Progenitor cell of endocrine pancreas (in vitro differentiated cells): Measurements from ENCODE around the gene LGI1. TPM values are rescaled to one million over a fixed set of nuclear protein-coding genes. Genes with fewer than 3 reads are reported as not detected.

ENCODE experiments used
- DNase-seq: peaks from one replicate; pipeline ENCODE4 v3.0.0; 2021; ENCODE audit warnings: low spot score; ENCODE audit not compliant: unreplicated experiment
- H3K27ac Mint-ChIP-seq: 2 replicates; pipeline ENCODE4 v1.8.0; 2021; ENCODE audit warnings: mild to moderate bottlenecking, moderate library complexity, mixed read lengths
- H3K27me3 Mint-ChIP-seq: 2 replicates; pipeline ENCODE4 v1.8.0; 2021; ENCODE audit warnings: mixed read lengths
- H3K36me3 Mint-ChIP-seq: 2 replicates; pipeline ENCODE4 v1.8.0; 2022; ENCODE audit warnings: mixed read lengths; ENCODE audit not compliant: insufficient read depth
- H3K4me1 Mint-ChIP-seq: 2 replicates; pipeline ENCODE4 v1.8.0; 2021; ENCODE audit warnings: low read depth, mixed read lengths
- H3K4me3 Mint-ChIP-seq: 2 replicates; pipeline ENCODE4 v1.8.0; 2021; ENCODE audit warnings: low read depth, mild to moderate bottlenecking, moderate library complexity, mixed read lengths
- H3K9me3 Mint-ChIP-seq: 2 replicates; pipeline ENCODE4 v1.8.0; 2021; ENCODE audit warnings: low read depth, mixed read lengths
- total RNA-seq: library from RNA; stranded (reverse); gene quantifications from 2 replicates; pipeline ENCODE4 v1.2.1, GENCODE V29; 2021
- TF ChIP-seq, protein P1 (sequence below): fragments of 200-600 bp; sonication (generic); IDR thresholded peaks from one replicate; pipeline ENCODE4 v1.5.0; 2021; ENCODE audit warnings: antibody characterized with exemption, mild to moderate bottlenecking; ENCODE audit not compliant: unreplicated experiment

Gene LGI1
- total RNA-seq, 1 donor from 2014 or later, result not detected

DNA sequence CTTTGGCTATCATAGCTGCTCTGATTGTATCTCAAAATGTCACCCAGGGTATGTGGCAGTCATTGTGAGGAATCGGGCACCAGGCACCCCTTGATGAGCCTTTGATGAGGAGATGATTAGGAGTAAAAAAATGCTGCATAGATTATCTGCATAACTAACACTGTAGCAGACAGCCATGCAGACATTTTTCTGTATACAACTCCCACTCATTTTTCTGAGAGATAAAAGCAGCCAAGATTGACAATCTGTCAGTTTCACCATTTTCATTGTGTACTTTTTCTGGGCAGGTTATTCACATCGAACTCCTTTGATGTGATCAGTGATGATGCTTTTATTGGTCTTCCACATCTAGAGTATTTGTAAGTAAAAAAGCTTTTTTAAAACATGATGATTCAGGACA lies 19.4 kb downstream of the LGI1 start:
- H3K36me3 Mint-ChIP-seq, result no peaks in the 10 kb centered on the region
- TF ChIP-seq, protein P1, sequence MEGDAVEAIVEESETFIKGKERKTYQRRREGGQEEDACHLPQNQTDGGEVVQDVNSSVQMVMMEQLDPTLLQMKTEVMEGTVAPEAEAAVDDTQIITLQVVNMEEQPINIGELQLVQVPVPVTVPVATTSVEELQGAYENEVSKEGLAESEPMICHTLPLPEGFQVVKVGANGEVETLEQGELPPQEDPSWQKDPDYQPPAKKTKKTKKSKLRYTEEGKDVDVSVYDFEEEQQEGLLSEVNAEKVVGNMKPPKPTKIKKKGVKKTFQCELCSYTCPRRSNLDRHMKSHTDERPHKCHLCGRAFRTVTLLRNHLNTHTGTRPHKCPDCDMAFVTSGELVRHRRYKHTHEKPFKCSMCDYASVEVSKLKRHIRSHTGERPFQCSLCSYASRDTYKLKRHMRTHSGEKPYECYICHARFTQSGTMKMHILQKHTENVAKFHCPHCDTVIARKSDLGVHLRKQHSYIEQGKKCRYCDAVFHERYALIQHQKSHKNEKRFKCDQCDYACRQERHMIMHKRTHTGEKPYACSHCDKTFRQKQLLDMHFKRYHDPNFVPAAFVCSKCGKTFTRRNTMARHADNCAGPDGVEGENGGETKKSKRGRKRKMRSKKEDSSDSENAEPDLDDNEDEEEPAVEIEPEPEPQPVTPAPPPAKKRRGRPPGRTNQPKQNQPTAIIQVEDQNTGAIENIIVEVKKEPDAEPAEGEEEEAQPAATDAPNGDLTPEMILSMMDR, result no peak
- DNase-seq, result no peak
- H3K4me3 Mint-ChIP-seq, result no peak overlapping the region
- no peak overlapping the region for H3K27ac Mint-ChIP-seq
- peaks cover 4% of the 10 kb centered on the region for H3K4me1 Mint-ChIP-seq
- no peaks in the 10 kb centered on the region for H3K9me3 Mint-ChIP-seq
- H3K27me3 Mint-ChIP-seq, result peaks cover 6% of the 10 kb centered on the region

DNA sequence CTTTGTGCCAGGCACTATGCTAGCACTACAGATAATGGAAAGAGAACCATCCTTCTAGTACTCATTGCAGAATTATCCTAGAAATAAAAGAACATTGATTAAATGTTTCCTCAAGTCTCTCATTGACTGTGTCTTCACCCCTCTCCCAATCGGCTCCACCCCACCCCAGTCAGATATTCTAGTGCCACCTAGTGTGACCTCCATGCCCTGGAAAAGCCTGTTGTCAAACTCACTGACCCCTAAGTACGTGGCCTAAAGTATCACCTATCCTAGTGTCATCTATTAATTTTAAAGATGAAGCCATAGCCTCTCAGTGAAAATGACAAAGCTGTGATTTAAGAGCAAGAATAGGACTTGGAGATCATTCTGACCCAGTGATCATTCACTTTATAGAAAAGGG lies 26.3 kb downstream of the LGI1 start:
- Mint-ChIP-seq H3K27ac (no peak overlapping the region), H3K4me3 (no peak overlapping the region), H3K9me3 (no peaks in the 10 kb centered on the region), H3K36me3 (no peaks in the 10 kb centered on the region), H3K27me3 (peaks cover 4% of the 10 kb centered on the region), H3K4me1 (peaks cover 2% of the 10 kb centered on the region)
- TF ChIP-seq, protein P1, result no peak
- no peak for DNase-seq

DNA sequence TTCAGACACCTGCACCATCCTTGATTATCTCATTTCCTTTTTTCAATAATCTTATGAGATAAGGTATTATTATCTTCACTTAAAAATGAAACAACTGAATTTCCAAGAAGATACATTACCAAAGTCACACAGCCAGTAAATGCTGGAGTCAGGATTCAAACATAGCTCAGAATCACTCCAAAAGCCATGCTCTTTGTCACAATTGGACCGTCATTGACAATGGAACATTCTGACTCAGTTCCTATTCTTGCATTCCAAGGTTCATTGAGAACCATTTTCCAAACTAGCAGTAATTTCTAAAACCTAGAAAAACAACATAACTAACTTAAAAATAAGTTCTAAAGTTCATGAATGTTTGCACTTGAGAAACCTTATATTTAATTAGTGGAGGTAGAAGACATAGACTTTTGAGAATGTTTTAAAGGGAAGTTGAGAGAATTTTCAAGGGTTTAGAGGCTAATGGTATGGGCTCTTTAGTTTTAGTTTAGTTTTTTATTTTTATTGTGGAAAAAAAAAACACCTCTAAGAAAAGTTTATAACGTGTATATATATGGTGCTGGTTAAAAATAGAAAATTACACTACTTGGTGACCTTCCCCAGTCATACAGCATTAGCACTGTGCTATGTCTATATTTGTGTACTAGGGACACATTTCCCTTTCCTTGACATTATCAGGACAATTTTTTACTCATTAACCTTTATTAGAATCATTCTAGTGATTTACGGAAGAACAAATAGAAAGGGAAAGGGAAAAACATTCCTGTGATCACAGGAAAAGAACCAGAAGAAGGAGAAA lies 30.9 kb downstream of the LGI1 start:
- no peak overlapping the region for H3K4me3 Mint-ChIP-seq
- no peaks in the 10 kb centered on the region for H3K27me3 Mint-ChIP-seq
- no peak for DNase-seq
- H3K27ac Mint-ChIP-seq, result no peak overlapping the region
- TF ChIP-seq, protein P1, result no peak
- H3K36me3 Mint-ChIP-seq, result no peaks in the 10 kb centered on the region
- peaks cover 10% of the 10 kb centered on the region for H3K4me1 Mint-ChIP-seq
- no peaks in the 10 kb centered on the region for H3K9me3 Mint-ChIP-seq

DNA sequence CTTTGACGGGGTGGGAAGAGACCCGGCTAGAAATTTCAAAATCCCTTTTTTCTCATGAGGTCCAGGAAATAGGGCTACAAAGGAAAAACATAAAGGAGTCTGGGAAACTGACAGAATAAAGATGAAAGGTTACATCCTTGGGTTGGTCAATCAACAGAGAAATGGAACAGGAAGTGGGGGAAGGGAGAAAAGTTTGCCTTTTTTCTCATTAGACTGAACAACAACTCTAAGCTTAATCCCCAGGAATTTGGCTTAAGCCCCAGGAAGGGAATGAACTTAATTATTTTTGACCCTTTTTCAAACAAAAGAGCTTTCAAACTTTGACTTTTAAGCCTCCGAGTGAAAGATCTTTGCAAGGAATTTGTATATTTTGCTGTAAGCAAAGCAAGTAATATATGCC lies 32.7 kb downstream of the LGI1 start:
- Mint-ChIP-seq H3K4me3 (no peak overlapping the region), H3K27ac (no peak overlapping the region), H3K4me1 (peaks cover 10% of the 10 kb centered on the region), H3K27me3 (no peaks in the 10 kb centered on the region), H3K36me3 (no peaks in the 10 kb centered on the region), H3K9me3 (no peaks in the 10 kb centered on the region)
- TF ChIP-seq, protein P1, result no peak
- DNase-seq, result no peak

DNA sequence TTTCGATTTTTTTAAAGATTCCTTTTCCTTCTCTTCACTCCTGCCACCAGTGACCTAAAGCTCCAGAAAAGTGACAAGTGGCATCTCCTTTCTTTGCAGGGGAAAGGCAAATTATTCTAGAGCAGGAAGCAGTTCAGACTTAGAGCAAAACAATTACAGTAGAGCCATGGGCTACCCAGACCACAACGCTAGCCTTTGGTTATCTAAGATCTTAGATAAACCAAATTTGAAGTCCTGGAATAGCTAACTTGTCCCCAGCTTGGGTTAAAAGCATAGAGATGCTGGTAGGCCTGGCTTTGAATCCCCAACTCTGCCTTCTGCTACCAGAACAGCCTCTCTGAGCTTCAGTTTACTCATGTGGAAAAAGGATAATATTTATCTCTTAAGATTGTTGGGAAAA lies 38.4 kb downstream of the LGI1 start:
- no peaks in the 10 kb centered on the region for H3K36me3 Mint-ChIP-seq

More for the DNA sequence above, 38.4 kb downstream of the LGI1 start:
- H3K4me1 Mint-ChIP-seq, result peaks cover 1% of the 10 kb centered on the region
- H3K27me3 Mint-ChIP-seq, result no peaks in the 10 kb centered on the region
- no peak for DNase-seq
- TF ChIP-seq, protein P1, result no peak
- no peak overlapping the region for H3K4me3 Mint-ChIP-seq
- no peak overlapping the region for H3K27ac Mint-ChIP-seq
- H3K9me3 Mint-ChIP-seq, result no peaks in the 10 kb centered on the region
